HG02588 (cell line): ENCODE data around the gene AP5B1.

ENCODE experiments used
- ATAC-seq: cut with Tn5 transposase; IDR thresholded peaks from one replicate; pipeline ENCODE4 v1.9.1; 2021; ENCODE audit warnings: mild to moderate bottlenecking, moderate library complexity; ENCODE audit not compliant: unreplicated experiment

AP5B1 gene

GRCh38 chr11:65801153-65801987 is 20.6 kb upstream of the AP5B1 start:
- ATAC-seq, result no peak

GRCh38 chr11:65798882-65799281 is 18.1 kb upstream of the AP5B1 start:
- no peak for ATAC-seq

GRCh38 chr11:65797711-65798110 is 16.9 kb upstream of the AP5B1 start:
- ATAC-seq, result no peak

- ATAC-seq, result no peak
Measured at GRCh38 chr11:65796726-65797601, 16.2 kb upstream of the AP5B1 start.

GRCh38 chr11:65794570-65795510 is 14.1 kb upstream of the AP5B1 start:
- ATAC-seq, result no peak

GRCh38 chr11:65793625-65794400 is 13.0 kb upstream of the AP5B1 start:
- no peak for ATAC-seq

GRCh38 chr11:65793144-65793581 is 12.4 kb upstream of the AP5B1 start:
- no peak for ATAC-seq

GRCh38 chr11:65792456-65792855 is 11.7 kb upstream of the AP5B1 start:
- no peak for ATAC-seq

GRCh38 chr11:65791719-65792213 is 11.0 kb upstream of the AP5B1 start:
- ATAC-seq, result no peak

GRCh38 chr11:65790902-65791650 is 10.3 kb upstream of the AP5B1 start:
- no peak for ATAC-seq

- ATAC-seq, result no peak
Measured at GRCh38 chr11:65790104-65790901, 9.5 kb upstream of the AP5B1 start.

GRCh38 chr11:65789230-65790103 is 8.7 kb upstream of the AP5B1 start:
- no peak for ATAC-seq

- no peak for ATAC-seq
Measured at GRCh38 chr11:65788821-65789220, 8.0 kb upstream of the AP5B1 start.

GRCh38 chr11:65787649-65788622 is 7.2 kb upstream of the AP5B1 start:
- no peak for ATAC-seq

GRCh38 chr11:65786786-65787636 is 6.2 kb upstream of the AP5B1 start, which contains the start of gene OVOL1:
OVOL1 (plus strand) TSS chr11:65787063; CDS start chr11:65787374, 311 bp downstream.
- ATAC-seq, result no peak
